GM21737 (cell line): Measurements from ENCODE around the gene AKAP13.
A peak's percentile ranks its signal among the peaks of the same experiment; 100 is the strongest.
"Not testable (repeated sequence)": the region's sequence is repeated elsewhere in the genome, so short reads cannot be mapped to it uniquely, and the experiment has no call there.

Experiments used
- ATAC-seq: cut with Tn5 transposase; IDR thresholded peaks from one replicate; pipeline ENCODE4 v1.9.1; 2021; ENCODE audit warnings: mild to moderate bottlenecking, moderate library complexity; ENCODE audit not compliant: unreplicated experiment

AKAP13 gene

DNA sequence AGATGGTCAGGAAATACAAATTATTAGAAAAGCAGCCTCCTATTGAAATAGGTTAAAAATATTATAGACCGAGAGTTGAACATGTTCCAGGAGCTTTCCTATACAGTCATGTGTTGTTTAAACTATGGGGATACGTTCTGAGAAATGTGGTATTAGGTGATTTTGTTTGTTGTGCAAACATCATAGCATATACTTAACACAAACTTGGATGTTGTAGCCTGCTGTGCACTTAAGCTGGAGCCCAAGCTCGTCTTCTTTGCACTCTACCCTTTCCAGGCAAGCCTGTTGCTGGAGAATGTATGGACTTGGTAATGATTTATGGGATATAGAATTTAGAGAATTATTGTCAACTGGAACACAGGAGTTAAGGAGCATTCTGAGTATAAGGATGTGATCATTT lies 140.2 kb downstream of the AKAP13 start:
- no peak for ATAC-seq

- ATAC-seq: no peak
Measured at GRCh38 chr15:85523530-85523929, 143.1 kb downstream of the AKAP13 start.

- ATAC-seq: no peak
Measured at GRCh38 chr15:85525755-85526154, 145.4 kb downstream of the AKAP13 start.

GRCh38 chr15:85527895-85528294 lies 147.5 kb downstream of the AKAP13 start:
- ATAC-seq: no peak

GRCh38 chr15:85530079-85530478 lies 149.7 kb downstream of the AKAP13 start:
- ATAC-seq: no peak

GRCh38 chr15:85531083-85531482 lies 150.7 kb downstream of the AKAP13 start:
- ATAC-seq: no peak

DNA sequence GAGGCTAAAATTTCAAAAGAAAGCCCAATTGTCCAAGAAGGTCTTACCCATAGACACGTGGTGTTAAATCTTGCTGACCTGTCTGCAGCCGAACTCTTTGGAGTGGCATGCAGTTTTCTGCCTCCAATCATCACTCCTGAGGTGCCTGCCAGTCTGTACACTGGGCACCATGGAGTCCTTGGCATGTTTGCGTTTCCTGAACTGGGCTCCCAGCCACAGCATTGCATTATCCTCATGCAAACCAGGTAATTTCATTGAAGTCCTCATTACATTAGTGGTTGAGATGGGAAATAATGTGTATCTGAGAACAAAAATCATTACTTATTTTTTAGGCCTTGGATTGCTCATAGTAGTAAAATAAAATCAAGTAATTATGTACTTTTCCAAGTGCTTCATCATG lies 152.3 kb downstream of the AKAP13 start:
- ATAC-seq: no peak

GRCh38 chr15:85534031-85534430 lies 153.6 kb downstream of the AKAP13 start:
- peak; percentile 93 for ATAC-seq

DNA sequence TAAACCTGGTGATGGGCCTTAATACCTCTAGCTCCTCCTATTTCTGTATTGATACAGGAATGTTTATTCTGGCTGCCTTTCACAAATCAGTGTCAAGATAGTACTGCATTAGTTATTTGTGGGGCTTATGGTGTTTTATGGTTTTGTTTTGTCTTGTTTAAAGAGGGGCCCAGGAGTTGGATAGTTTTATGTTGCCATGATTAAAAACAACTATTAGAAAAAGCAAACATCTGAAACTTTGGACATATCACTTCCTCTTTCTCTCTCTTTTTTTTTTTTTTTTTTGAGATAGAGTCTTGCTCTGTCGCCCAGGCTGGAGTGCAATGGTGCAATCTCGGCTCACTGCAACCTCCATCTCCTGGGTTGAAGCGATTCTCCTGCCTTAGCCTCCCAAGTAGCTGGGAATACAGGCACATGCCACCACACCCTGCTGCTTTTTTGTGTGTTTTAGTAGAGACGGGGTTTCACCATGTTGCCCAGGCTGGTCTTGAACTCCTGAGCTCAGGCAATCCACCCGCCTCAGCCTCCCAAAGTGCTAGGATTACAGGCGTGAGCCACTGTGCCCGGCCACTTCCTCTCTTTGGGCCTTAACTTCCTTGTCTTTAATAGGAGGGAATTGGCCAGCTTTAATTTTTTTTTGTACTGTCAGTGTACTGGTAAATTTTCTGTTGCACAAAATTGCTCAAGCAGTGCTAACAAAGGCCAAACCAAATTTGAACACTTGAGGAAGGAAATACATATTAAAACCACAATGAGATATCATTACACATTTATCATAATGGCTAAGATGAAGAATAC lies 155.3 kb downstream of the AKAP13 start:
- not testable (repeated sequence) for ATAC-seq

GRCh38 chr15:85536341-85536740 lies 155.9 kb downstream of the AKAP13 start:
- no peak for ATAC-seq

DNA sequence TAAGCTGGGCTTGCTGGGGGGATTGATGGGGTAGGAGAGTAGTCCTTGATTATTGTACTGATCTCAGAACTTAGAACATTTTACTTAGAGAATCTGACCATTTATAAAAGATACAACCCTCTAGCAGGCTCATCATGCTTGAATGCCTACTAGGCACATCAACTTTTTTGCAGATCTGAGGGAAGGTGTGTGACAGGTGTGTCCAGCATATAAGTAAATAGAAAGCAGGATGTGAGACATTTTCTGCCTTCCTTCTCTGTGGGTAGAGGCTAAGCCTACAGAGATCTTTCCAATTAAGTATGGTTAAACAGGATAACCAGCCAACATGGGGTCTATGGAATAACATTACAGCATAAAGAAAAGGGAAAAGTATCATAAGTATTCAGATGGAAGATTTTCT lies 159.1 kb downstream of the AKAP13 start:
- ATAC-seq: no peak

DNA sequence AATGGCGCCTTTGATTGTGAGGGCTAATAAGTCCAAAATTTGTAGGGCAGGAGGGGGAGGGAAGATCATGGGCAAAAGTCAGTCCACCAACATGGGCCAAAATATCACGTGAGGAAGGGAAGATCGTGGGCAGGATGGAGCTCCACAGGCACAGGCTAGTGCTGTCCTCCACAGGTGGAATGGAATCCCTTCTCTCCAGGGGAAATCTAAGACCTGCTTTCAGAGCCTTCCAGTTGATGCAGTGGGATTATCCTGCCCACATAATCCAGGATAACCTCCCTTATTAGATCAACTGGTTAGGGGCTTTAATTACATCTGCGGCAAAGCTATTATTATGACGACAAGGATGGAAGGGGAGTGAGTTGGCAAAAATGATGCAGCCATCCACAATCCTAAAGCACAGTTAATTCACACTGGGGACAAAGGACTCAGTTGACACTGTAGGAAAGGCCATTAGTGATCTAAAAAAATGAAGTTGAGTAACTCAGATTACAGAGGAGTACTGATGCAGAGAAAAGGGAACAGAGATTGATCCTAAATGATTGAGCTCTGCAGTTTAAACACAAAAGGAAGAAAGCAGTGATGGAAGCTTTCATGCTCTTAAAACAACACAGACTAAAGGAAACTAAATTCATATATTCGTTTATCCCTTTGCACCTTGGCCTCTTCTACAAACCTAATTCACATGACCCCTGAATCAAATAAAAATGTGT lies 159.8 kb downstream of the AKAP13 start:
- ATAC-seq: no peak

DNA sequence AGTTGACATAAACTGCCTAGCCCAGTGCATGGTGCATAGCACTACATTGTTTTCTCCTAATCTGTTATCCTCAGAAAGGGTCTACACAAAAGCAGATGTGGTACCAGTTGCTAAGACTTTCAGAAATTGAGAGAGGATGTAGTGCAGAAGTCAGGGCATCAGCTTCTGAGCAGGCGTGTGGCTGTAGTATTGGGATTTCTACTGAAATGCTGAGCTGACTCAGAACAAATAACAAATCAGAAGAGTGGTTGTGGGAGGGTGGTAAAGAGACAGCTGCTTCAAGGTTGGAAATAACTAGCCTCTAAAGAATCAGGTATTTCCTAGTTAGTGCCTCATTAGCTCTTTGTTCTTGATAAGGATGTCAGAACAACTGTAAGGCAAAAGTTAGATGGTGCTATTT lies 161.3 kb downstream of the AKAP13 start:
- peak; percentile 69 for ATAC-seq

DNA sequence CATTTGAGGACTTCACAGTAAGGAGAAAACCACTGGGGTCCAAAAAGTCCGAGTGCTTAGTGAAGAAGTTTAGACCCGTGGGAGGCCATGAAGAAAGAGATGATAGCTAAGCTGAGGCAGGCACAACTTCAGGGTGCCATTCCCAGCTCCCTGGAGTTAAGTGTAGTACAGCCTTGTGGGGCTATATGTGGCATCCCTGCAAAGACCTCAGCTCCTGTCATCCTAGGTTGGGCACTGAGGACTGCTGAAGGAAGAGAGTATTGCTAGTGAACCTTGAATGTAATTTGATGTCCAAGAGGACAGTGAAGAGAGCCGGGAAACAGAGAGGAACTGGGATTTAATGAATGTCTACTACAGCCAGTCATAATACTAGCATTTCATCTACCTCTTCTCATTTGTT lies 162.1 kb downstream of the AKAP13 start:
- ATAC-seq: no peak

- no peak for ATAC-seq
Measured at GRCh38 chr15:85542895-85543331, 162.5 kb downstream of the AKAP13 start.

DNA sequence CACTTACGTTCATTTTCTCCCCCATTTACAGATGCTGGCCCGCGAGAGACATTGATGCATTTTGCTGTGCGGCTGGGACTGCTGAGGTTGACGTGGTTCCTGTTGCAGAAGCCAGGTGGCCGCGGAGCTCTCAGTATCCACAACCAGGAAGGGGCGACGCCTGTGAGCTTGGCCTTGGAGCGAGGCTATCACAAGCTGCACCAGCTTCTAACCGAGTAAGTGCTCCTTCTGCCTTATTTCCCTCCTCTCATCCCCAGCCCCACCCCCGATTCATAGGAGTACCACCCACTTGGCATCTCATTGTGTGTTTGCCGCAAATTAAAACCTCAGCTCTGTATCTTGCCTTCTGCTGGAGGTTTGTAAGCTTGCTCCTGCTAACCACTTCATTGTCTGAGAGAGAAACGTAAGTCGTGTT lies 163.3 kb downstream of the AKAP13 start:
- no peak for ATAC-seq

- no peak for ATAC-seq
Measured at GRCh38 chr15:85545185-85545584, 164.8 kb downstream of the AKAP13 start.

GRCh38 chr15:85545752-85546151 lies 165.3 kb downstream of the AKAP13 start:
- ATAC-seq: no peak

GRCh38 chr15:85547386-85547785 lies 167.0 kb downstream of the AKAP13 start:
- no peak for ATAC-seq

GRCh38 chr15:85550283-85550682 lies 169.9 kb downstream of the AKAP13 start:
- no peak for ATAC-seq

DNA sequence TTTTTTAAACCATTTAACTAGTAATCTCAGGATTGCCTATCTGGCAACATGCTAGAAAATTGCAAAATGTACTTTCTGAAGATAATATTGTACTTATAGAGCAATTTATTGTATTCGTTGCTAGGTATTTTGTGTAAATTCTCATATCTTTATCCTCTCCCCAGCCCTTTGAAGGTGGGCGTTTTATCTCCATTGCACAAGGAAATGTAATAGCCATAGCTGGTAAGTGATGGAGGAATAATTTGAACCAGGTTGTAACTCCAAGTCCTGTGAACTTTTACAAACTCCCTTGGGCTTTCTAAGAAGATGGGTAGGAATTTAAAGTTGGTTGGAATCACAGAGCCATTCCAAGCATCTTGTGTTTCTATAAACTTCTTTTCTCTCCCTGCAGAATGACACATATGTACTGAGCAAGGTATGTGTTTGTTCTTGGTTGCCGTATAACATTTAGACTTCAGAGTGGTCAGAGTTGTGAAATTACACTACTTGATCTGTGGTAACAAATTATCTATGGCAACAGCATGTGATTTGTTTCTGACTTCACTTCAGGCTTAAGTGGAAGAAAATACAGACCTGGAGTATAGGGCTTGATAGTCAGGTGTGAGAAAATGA lies 170.9 kb downstream of the AKAP13 start:
- no peak for ATAC-seq
